HepG2 (cell line): ENCODE results near the gene DLG1. TPM values are rescaled to one million over a fixed set of nuclear protein-coding genes. Genes with fewer than 3 reads are reported as not detected.

Experiments
- ATAC-seq: fragments of 200-7000 bp; cut with Tn5 transposase; 3 replicates; pipeline ENCODE4 v1.9.1; 2020; ENCODE audit warnings: mild to moderate bottlenecking, moderate library complexity
- BruUV-seq: library from RNA; stranded (reverse); fragments of 400-500 nt; replicated peaks from 2 replicates; lab custom pipeline; 2021; lab: Mats Ljungman, UMichigan
- CTCF ChIA-PET: fragments of 300-600 bp; formaldehyde crosslinking; extraction: SDS; loops from one replicate; lab custom pipeline; 2021; ENCODE audit warnings: low total read pairs, inconsistent platforms, low intra/inter-chr PET ratio; lab: Yijun Ruan, JAX
- POLR2A ChIA-PET: fragments of 350-600 bp; sonication (Branson Sonifier 250); formaldehyde crosslinking; loops from one replicate; lab custom pipeline; 2020; ENCODE audit warnings: antibody characterized with exemption, inconsistent platforms; lab: Yijun Ruan, JAX
- DNase-seq: peaks from one replicate; pipeline ENCODE4 v3.0.0-alpha.2; 2015; ENCODE audit warnings: low spot score
- FAIRE-seq: peaks from 3 replicates; lab custom pipeline; 2011; peaks lifted over from hg19 to GRCh38; lab: Jason Lieb, UNC
- H2AFZ ChIP-seq: one replicate; pipeline ENCODE4 v1.6.1; 2011; ENCODE audit warnings: low read length, inconsistent platforms
- H3K27ac ChIP-seq: fragments of 300-600 bp; 3 replicates; pipeline ENCODE4 v1.8.0; 2011; ENCODE audit warnings: mixed run types, mild to moderate bottlenecking, mixed read lengths, low read length, inconsistent platforms; ENCODE audit not compliant: insufficient read depth; ENCODE audit errors: extremely low read length
- H3K27me3 ChIP-seq, 2 experiments: fragments of 200-600 bp in 1 of 2; 2 replicates in 1 of 2; 3 replicates in 1 of 2; pipeline versions ENCODE4 v1.6.0 to v1.8.0; 2011; ENCODE audit warnings: low read length in 2 of 2, mild to moderate bottlenecking in 2 of 2, moderate library complexity in 2 of 2, inconsistent platforms in 1 of 2; ENCODE audit not compliant: insufficient read depth in 2 of 2, control insufficient read depth in 1 of 2
- H3K36me3 ChIP-seq, 2 experiments: fragments of 200-600 bp in 1 of 2; replicated peaks in 1 of 2; 2 replicates in 1 of 2; 3 replicates in 1 of 2; pipeline versions ENCODE4 v1.5.1 to v1.8.0; 2011; ENCODE audit warnings: low read length in 2 of 2, inconsistent platforms in 1 of 2; ENCODE audit not compliant: insufficient read depth in 2 of 2, control insufficient read depth in 1 of 2
- H3K4me1 ChIP-seq: 2 replicates; pipeline ENCODE4 v1.5.1; 2012; ENCODE audit warnings: low read length, inconsistent platforms; ENCODE audit not compliant: insufficient read depth
- H3K4me2 ChIP-seq: 2 replicates; pipeline ENCODE4 v1.6.0; 2011; ENCODE audit warnings: low read depth, low read length, inconsistent platforms
- H3K4me3 ChIP-seq, 3 experiments: fragments of 200-600 bp in 1 of 3; sonication (generic), shearing (Covaris generic) in 1 of 3; replicated peaks in 1 of 3; 2 replicates each; pipeline ENCODE4 v1.5.1; 2011 to 2016; ENCODE audit warnings: low read length in 3 of 3, inconsistent platforms in 2 of 3, low read depth in 2 of 3, mild to moderate bottlenecking in 2 of 3, control low read depth in 1 of 3, mixed read lengths in 1 of 3; ENCODE audit not compliant: insufficient read depth in 1 of 3
- H3K79me2 ChIP-seq: one replicate; pipeline ENCODE4 v1.6.1; 2011; ENCODE audit warnings: low read length, inconsistent platforms; ENCODE audit not compliant: insufficient read depth
- H3K9ac ChIP-seq: 2 replicates; pipeline ENCODE4 v1.6.0; 2011; ENCODE audit warnings: mild to moderate bottlenecking, low read depth, low read length, inconsistent platforms; ENCODE audit not compliant: insufficient read depth
- H3K9me3 ChIP-seq: 2 replicates; pipeline ENCODE4 v1.5.1; 2012; ENCODE audit warnings: mild to moderate bottlenecking, low read length
- H4K20me1 ChIP-seq: 2 replicates; pipeline ENCODE4 v1.6.0; 2011; ENCODE audit warnings: inconsistent platforms, mild to moderate bottlenecking, low read length, moderate library complexity; ENCODE audit not compliant: insufficient read depth
- CEBPB ChIP-seq: IDR thresholded peaks from 2 replicates; pipeline ENCODE4 v1.6.1; 2011; ENCODE audit warnings: low read depth, low read length, improper control_type of control experiment, borderline replicate concordance
- JUNB ChIP-seq: sonication (generic); formaldehyde crosslinking; IDR thresholded peaks from 2 replicates; pipeline ENCODE4 v1.8.0; 2022; ENCODE audit warnings: missing genetic modification reagents, mild to moderate bottlenecking, borderline replicate concordance
- KDM3A ChIP-seq: IDR thresholded peaks from 2 replicates; pipeline ENCODE4 v1.6.1; 2018; ENCODE audit warnings: low read depth, missing compliant biosample characterization
- MYNN ChIP-seq: sonication (generic); formaldehyde crosslinking; IDR thresholded peaks from 2 replicates; pipeline ENCODE4 v1.4.0; 2020; ENCODE audit warnings: mild to moderate bottlenecking, low read depth, missing genetic modification reagents
- NCOA1 ChIP-seq: sonication (generic); formaldehyde crosslinking; IDR thresholded peaks from 2 replicates; pipeline ENCODE4 v1.9.0; 2021; ENCODE audit warnings: missing genetic modification reagents
- PRPF4 ChIP-seq: fragments of 200-400 bp; formaldehyde crosslinking; IDR thresholded peaks from 2 replicates; pipeline ENCODE4 v1.6.1; 2016; ENCODE audit warnings: low read length, low read depth; ENCODE audit not compliant: poor library complexity, severe bottlenecking
- SRF ChIP-seq: IDR thresholded peaks from 2 replicates; pipeline ENCODE4 v1.6.1; 2011; ENCODE audit warnings: mild to moderate bottlenecking, low read depth, low read length, moderate library complexity
- ZNF639 ChIP-seq: conservative IDR thresholded peaks from 2 replicates; pipeline ENCODE4 v1.6.1; 2018; ENCODE audit warnings: missing genetic modification reagents
- WGBS: methylation state at CpG from one replicate; pipeline ENCODE4 v1.1.6; 2017; ENCODE audit warnings: low lambda C conversion rate; 5-methylcytosine and 5-hydroxymethylcytosine counted together
- in situ Hi-C: cut with HindIII; loops from 2 replicates; pipeline ENCODE4 v1.10.0; 2017; ENCODE audit warnings: low pct_unique_long_range_greater_than_20kb; ENCODE audit not compliant: extremely low pct_ligation_motif_present
- intact Hi-C: fragments of 100-400 bp; cut with micrococcal nuclease; formaldehyde crosslinking; loops from one replicate; pipeline ENCODE4 v1.10.0; 2022; ENCODE audit not compliant: unreplicated experiment
- polyA plus RNA-seq, 8 experiments: library from polyadenylated mRNA; depleted of rRNA in 3 of 8; stranded (reverse) in 7 of 8; unstranded in 1 of 8; fragments of >200 nt; fragmentation: Illumina TruSeq in 4 of 8; extraction: Trizol in 4 of 8; gene quantifications; 2 replicates each; pipeline versions ENCODE4 v1.2.1 to v1.2.3, GENCODE V29; 2011 to 2016; ENCODE audit warnings: low read depth in 4 of 8, missing spikeins in 1 of 8, mixed read lengths in 1 of 8; ENCODE audit not compliant: insufficient read depth in 1 of 8
- total RNA-seq, 5 experiments: library from RNA; depleted of rRNA; stranded (reverse); fragments of >200 nt; fragmentation: Illumina TruSeq; extraction: Trizol; gene quantifications; 2 replicates each; pipeline ENCODE4 v1.2.3, GENCODE V29; 2016; ENCODE audit warnings: low read depth in 1 of 5

Gene DLG1
- total and polyA plus RNA-seq, 2 of the 13 experiments (the other 11 are each of a cell fraction or from before 2014, with no cell fraction given), result 30.5 to 104 TPM

- WGBS, result 46% methylated on average over 10 of the region's 11 CpGs
- no peak overlapping the region for H3K9ac ChIP-seq
- H3K36me3 ChIP-seq, result no peaks in the 10 kb centered on the region
- intact Hi-C loops (no loop called here), in situ Hi-C loops (no loop called here)
- CTCF ChIA-PET, result no interaction called here
- BruUV-seq, result no TSS peak
- TF ChIP-seq ZNF639 (CRISPR knock-in tag), result no peak
- no peak for TF ChIP-seq SRF
- no peak for TF ChIP-seq JUNB (CRISPR knock-in tag)
- TF ChIP-seq MYNN (CRISPR knock-in tag), result no peak
- TF ChIP-seq PRPF4, result no peak
- peak; percentile 42; the same call in 1 of the 2 replicates for TF ChIP-seq CEBPB
- TF ChIP-seq KDM3A (CRISPR knock-in tag), result no peak
- no peak for TF ChIP-seq NCOA1 (CRISPR knock-in tag)
- H3K79me2 ChIP-seq, result no peaks in the 10 kb centered on the region
- H3K4me3 ChIP-seq, result peak overlapping the region in 1 of 3 experiments; percentile 12; a peak in 1 of 6 replicates
- H3K9me3 ChIP-seq, result no peaks in the 10 kb centered on the region
- FAIRE-seq (peak; percentile 34), DNase-seq (no peak), ATAC-seq (peak; percentile 35)
- no peaks in the 10 kb centered on the region for H4K20me1 ChIP-seq
- H3K27ac ChIP-seq, result no peak overlapping the region
- no peaks in the 10 kb centered on the region for H3K27me3 ChIP-seq
- H2AFZ ChIP-seq, result no peak overlapping the region
- POLR2A ChIA-PET, result interaction anchor here (1.4 to 1.9 kb wide), 2 partner anchors 30 to 36 kb away, joined by 9 read pairs; no protein-coding TSS in a partner anchor
- H3K4me2 ChIP-seq, result peak overlapping the region; percentile 43
- H3K4me1 ChIP-seq, result peaks cover 32% of the 10 kb centered on the region
Observed at GRCh38 chr3:197333901-197334639, 35.7 kb upstream of the DLG1 start.
